Measurements from ENCODE around the gene MED20. TPM values are rescaled to one million over a fixed set of nuclear protein-coding genes. Genes with fewer than 3 reads are reported as not detected.

MED20 gene
- total and polyA plus RNA-seq, 10 of the 15 experiments (the other 5 are each of a cell fraction or from before 2014, with no cell fraction given) = 13.4 to 24.8 (median 17.9) TPM

DNA sequence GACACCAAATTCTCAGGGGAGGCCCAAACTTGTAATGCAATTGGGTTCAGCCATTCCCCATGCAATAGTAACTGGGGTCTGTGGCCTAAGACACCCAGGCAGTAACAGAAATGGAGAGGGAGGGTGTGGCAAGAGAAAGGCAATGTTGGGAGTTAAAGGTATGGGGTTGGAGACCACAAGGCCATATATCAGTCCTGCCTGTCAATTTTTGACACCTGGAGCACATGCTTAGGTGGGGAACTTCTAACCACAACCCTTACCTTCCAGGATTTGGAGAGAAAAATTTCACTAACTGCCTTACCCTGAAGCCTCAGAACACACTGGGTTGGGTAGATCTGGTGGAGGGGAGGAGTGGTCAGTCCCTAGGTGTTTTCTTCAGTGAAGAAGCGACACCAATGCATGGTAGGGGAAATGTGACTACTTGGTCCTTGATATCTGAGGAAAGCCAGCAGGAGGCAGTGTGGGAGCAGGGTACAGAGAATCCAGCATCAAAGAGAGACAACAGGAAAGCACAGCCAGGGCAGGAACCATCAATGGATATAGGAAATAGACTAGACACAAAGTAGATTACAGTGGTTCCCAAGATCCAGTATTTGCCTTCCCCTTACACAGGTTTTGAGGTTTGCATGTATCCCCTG lies 18.9 kb downstream of the MED20 start:
- Histone ChIP-seq H3K4me3 (no peak overlapping the region), H2AFZ (ENCODE audit: control insufficient read depth, low read depth, low read length) (no peak overlapping the region), H4K20me1 (ENCODE audit: control insufficient read depth, insufficient read depth) (no peaks in the 10 kb centered on the region), H3K4me2 (ENCODE audit: control insufficient read depth, insufficient read depth) (no peak overlapping the region), H3K36me3 (ENCODE audit: control insufficient read depth in 2 of 2, insufficient read depth in 2 of 2, low read length in 1 of 2) (peaks cover 0 to 2% of the 10 kb centered on the region in 2 experiments; a peak in 3 of 4 replicates), H3K9me3 (replicated peaks; ENCODE audit: control insufficient read depth, insufficient read depth, low read length) (no peaks in the 10 kb centered on the region), H3K27me3 (replicated peaks in 1 of 2; ENCODE audit: control insufficient read depth in 2 of 2, insufficient read depth in 2 of 2, low read length in 1 of 2) (no peaks in the 10 kb centered on the region), H3K4me1 (ENCODE audit: control insufficient read depth, insufficient read depth, low read length) (no peaks in the 10 kb centered on the region), H3K27ac (ENCODE audit: control insufficient read depth, insufficient read depth) (no peak overlapping the region), H3K9ac (ENCODE audit: control insufficient read depth, insufficient read depth, low read length) (no peak overlapping the region), H3K79me2 (ENCODE audit: control insufficient read depth, insufficient read depth, low read length) (no peaks in the 10 kb centered on the region)
- no peak for DNase-seq (ENCODE audit: low read depth, low spot score)
- RAD21 ChIA-PET (ENCODE audit: unreplicated experiment) = interaction anchor here (4.7 kb wide), 1 partner anchor 142 kb away, joined by 29 read pairs; no protein-coding TSS in a partner anchor
- CTCF ChIA-PET = interaction anchor here (0.7 to 7.3 kb wide), 6 partner anchors 34 to 145 kb away, joined by 3 to 51 read pairs (median 4); no protein-coding TSS in a partner anchor
- in situ Hi-C loops (cut with MboI) = no loop called here
- FAIRE-seq = no peak
- POLR2A ChIA-PET = no interaction called here
- ATAC-seq = peak; percentile 69
- 0 out of 2 replicates have a peak, but pooled peaks have one; percentile 16 for TF ChIP-seq YY1 (IDR thresholded peaks at IDR 0.05; ENCODE audit: low read depth, low read length)
- peak; percentile 58; the same call in 1 of the 2 replicates for TF ChIP-seq SMC3 (IDR thresholded peaks at IDR 0.05; ENCODE audit: borderline replicate concordance, low read length)
- TF ChIP-seq RAD21 (IDR thresholded peaks at IDR 0.05; ENCODE audit: insufficient read depth, low read depth, low read length) = peak; percentile 70
- TF ChIP-seq, protein P1, sequence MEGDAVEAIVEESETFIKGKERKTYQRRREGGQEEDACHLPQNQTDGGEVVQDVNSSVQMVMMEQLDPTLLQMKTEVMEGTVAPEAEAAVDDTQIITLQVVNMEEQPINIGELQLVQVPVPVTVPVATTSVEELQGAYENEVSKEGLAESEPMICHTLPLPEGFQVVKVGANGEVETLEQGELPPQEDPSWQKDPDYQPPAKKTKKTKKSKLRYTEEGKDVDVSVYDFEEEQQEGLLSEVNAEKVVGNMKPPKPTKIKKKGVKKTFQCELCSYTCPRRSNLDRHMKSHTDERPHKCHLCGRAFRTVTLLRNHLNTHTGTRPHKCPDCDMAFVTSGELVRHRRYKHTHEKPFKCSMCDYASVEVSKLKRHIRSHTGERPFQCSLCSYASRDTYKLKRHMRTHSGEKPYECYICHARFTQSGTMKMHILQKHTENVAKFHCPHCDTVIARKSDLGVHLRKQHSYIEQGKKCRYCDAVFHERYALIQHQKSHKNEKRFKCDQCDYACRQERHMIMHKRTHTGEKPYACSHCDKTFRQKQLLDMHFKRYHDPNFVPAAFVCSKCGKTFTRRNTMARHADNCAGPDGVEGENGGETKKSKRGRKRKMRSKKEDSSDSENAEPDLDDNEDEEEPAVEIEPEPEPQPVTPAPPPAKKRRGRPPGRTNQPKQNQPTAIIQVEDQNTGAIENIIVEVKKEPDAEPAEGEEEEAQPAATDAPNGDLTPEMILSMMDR (IDR thresholded peaks at IDR 0.05 in 2 of 3, conservative IDR thresholded peaks at IDR 0.05 in 1 of 3; ENCODE audit: control insufficient read depth in 2 of 3, extremely low read depth in 1 of 3, insufficient read depth in 1 of 3, low read depth in 3 of 3, low read length in 3 of 3) = peak; percentile 48 to 51 (median 48)
- TF ChIP-seq RELA (IDR thresholded peaks at IDR 0.05; ENCODE audit: borderline replicate concordance, partially characterized antibody) = no peak
- intact Hi-C loops (cut with micrococcal nuclease; ENCODE audit: unreplicated experiment) = loop anchor here (1.0 kb wide), 1 partner anchor 142 kb away; no protein-coding TSS in a partner anchor
- no TSS peak for BruUV-seq (replicated peaks)
- WGBS (ENCODE audit: insufficient coverage, insufficient replicate concordance, low lambda C conversion rate, missing lambda C conversion rate) = 95% methylated on average over 1 of the region's 1 CpG
- SMC1A ChIA-PET (ENCODE audit: uncharacterized antibody, unreplicated experiment) = interaction anchor here (0.9 to 1.5 kb wide), 5 partner anchors 34 to 142 kb away, joined by 3 to 13 read pairs (median 4); no protein-coding TSS in a partner anchor

All from GM12878 (cell line).